Breast epithelium (tissue), 3 donors: ENCODE measurements around the gene RTN4.

Experiments used
- CTCF ChIP-seq, 3 donors: fragments of 450-650 bp; IDR thresholded peaks; one replicate each; pipeline ENCODE4 v1.5.1; 2016 to 2017; ENCODE audit warnings: antibody characterized with exemption in 3 of 3, mild to moderate bottlenecking in 3 of 3, moderate library complexity in 3 of 3
- POLR2A ChIP-seq: fragments of 450-650 bp; IDR thresholded peaks from one replicate; pipeline ENCODE4 v1.6.1; 2016; ENCODE audit warnings: antibody characterized with exemption, mild to moderate bottlenecking, moderate library complexity
- POLR2AphosphoS5 ChIP-seq, 3 donors: sonication (generic); formaldehyde crosslinking; IDR thresholded peaks; one replicate each; pipeline ENCODE4 v1.6.1; 2017; ENCODE audit warnings: antibody characterized with exemption in 3 of 3

DNA sequence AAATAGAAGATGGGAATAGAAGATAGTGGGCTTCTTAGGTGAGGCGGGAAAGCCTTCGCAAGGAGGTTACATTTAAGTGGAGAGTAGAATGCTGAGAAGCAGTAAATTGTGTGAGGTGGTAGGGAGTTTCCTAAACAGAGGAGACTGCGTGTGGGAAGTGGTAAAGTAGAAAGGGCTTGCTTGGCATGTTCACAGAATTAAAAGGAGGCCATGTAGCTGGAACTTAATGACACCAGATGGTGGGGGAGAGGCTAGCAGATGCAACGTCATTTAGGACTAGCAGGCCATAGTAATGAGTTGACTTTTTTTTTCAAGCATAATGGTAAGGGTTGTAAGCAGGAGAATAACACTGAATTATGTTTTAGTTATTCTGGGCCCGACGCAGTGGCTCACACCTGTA is 13.0 kb upstream of the RTN4 start:
- TF ChIP-seq CTCF (IDR thresholded peaks at IDR 0.05) (no peak), POLR2A (no peak), POLR2AphosphoS5 (IDR thresholded peaks at IDR 0.05) (no peak)
